Measurements from ENCODE around the gene MSLN. TPM values are rescaled to one million over a fixed set of nuclear protein-coding genes. Genes with fewer than 3 reads are reported as not detected.

Gene MSLN
- total RNA-seq, 2 donors from 2014 or later: 2.1 TPM; not detected in 1

DNA sequence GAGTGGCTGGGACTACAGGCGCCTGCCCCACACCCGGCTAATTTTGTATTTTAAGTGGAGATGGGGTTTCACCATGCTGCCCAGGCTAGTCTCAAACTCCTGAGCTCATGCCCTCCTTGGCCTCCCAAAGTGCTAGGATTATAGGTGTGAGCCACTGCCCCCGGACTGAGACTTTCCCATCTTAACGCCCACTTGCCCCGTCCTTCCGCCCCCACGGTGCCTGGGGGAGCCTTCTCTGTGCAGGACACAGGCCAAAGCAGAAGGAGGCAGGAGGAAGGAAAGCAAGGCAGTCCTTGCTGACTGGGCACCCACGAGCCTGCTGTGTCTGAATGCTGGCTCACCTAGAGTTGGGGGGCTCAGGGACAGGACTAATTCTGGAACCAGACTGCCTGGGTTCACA is 57.6 kb downstream of the MSLN start:
- H3K27me3 ChIP-seq: peaks cover 0 to 19% of the 10 kb centered on the region in 2 donors

More for the DNA sequence above, 57.6 kb downstream of the MSLN start:
- DNase-seq (no peak), ATAC-seq (no peak)
- intact Hi-C loops (cut with DNase I): loop anchor here (5.0 to 10.0 kb wide), 2 partner anchors 234 to 277 kb away; partner anchors contain the start of gene C1QTNF8
- Histone ChIP-seq H3K27ac (no peak overlapping the region), H3K9me3 (no peaks in the 10 kb centered on the region), H3K36me3 (replicated peaks in 1 of 2; ENCODE audit: insufficient read depth in 1 of 2, low read depth in 2 of 2) (no peaks in the 10 kb centered on the region), H3K4me3 (no peak overlapping the region), H3K4me1 (peaks cover 6% of the 10 kb centered on the region)
- 71 to 75% methylated on average over 7 to 8 of the region's 8 CpGs for WGBS, 2 donors
- TF ChIP-seq, protein P1, sequence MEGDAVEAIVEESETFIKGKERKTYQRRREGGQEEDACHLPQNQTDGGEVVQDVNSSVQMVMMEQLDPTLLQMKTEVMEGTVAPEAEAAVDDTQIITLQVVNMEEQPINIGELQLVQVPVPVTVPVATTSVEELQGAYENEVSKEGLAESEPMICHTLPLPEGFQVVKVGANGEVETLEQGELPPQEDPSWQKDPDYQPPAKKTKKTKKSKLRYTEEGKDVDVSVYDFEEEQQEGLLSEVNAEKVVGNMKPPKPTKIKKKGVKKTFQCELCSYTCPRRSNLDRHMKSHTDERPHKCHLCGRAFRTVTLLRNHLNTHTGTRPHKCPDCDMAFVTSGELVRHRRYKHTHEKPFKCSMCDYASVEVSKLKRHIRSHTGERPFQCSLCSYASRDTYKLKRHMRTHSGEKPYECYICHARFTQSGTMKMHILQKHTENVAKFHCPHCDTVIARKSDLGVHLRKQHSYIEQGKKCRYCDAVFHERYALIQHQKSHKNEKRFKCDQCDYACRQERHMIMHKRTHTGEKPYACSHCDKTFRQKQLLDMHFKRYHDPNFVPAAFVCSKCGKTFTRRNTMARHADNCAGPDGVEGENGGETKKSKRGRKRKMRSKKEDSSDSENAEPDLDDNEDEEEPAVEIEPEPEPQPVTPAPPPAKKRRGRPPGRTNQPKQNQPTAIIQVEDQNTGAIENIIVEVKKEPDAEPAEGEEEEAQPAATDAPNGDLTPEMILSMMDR (IDR thresholded peaks at IDR 0.05): no peak
- no peak for TF ChIP-seq POLR2A (IDR thresholded peaks at IDR 0.05)

MicroRNAs encoded within 50 kb of the gene (microRNA counts, 767-probe panel; counts per million panel counts)
- microRNA hsa-miR-662: 0 to 736 counts per million in 2 donors

Small RNAs within 50 kb of the gene (microRNA-seq; reads per million reads assigned to microRNA genes)
- gene MIR662 (ENCODE audit: borderline number of aligned reads in 2 of 2, borderline replicate concordance in 2 of 2): 0 reads per million in 2 donors

Small RNAs within 50 kb of the gene (small RNA-seq; reads per million reads assigned to genes)
- gene MIR662: not detected

Other genes with a start within 250 kb of the MSLN start
- gene CAPN15, start 233.0 kb upstream of the MSLN start, total RNA-seq: 100 to 1,000 TPM in 1 of 2 donors, 10 to 100 TPM in 1; 48.0 to 104 TPM
- gene PRR35, start 200.3 kb upstream of the MSLN start, total RNA-seq: not detected
- under 1 TPM in 1 of 2 donors, not detected in 1; 0.52 TPM for gene NHLRC4, start 193.7 kb upstream of the MSLN start, total RNA-seq
- gene PIGQ, start 190.8 kb upstream of the MSLN start, total RNA-seq: 10 to 100 TPM; 76.5 to 83.1 TPM
- 10 to 100 TPM; 37.2 to 41.0 TPM for gene RAB40C, start 170.7 kb upstream of the MSLN start, total RNA-seq
- 1 to 10 TPM; 3.9 to 5.6 TPM for gene WFIKKN1, start 129.7 kb upstream of the MSLN start, total RNA-seq
- 100 to 1,000 TPM in 1 of 2 donors, 10 to 100 TPM in 1; 76.8 to 115 TPM for gene METTL26, start 124.4 kb upstream of the MSLN start, total RNA-seq
- 10 to 100 TPM; 41.2 to 47.5 TPM for gene MCRIP2, start 118.9 kb upstream of the MSLN start, total RNA-seq
- gene WDR90, start 111.4 kb upstream of the MSLN start, total RNA-seq: 100 to 1,000 TPM in 1 of 2 donors, 10 to 100 TPM in 1; 15.8 to 111 TPM
- gene RHOT2, start 92.6 kb upstream of the MSLN start, total RNA-seq: 10 to 100 TPM; 65.6 to 89.0 TPM
- gene RHBDL1, start 85.1 kb upstream of the MSLN start, total RNA-seq: 1 to 10 TPM; 1.8 to 4.3 TPM
- 100 to 1,000 TPM in 1 of 2 donors, 10 to 100 TPM in 1; 63.3 to 205 TPM for gene STUB1, start 80.3 kb upstream of the MSLN start, total RNA-seq
- 100 to 1,000 TPM in 1 of 2 donors, 10 to 100 TPM in 1; 49.5 to 128 TPM for gene JMJD8, start 76.4 kb upstream of the MSLN start, total RNA-seq
- 10 to 100 TPM in 1 of 2 donors, 1 to 10 TPM in 1; 8.6 to 16.8 TPM for gene WDR24, start 70.3 kb upstream of the MSLN start, total RNA-seq
- gene FBXL16, start 54.9 kb upstream of the MSLN start, total RNA-seq: 1 to 10 TPM; 1.0 to 2.3 TPM
- gene METRN, start 45.6 kb upstream of the MSLN start, total RNA-seq: 10 to 100 TPM; 36.6 to 71.9 TPM
- 100 to 1,000 TPM in 1 of 2 donors, 10 to 100 TPM in 1; 71.6 to 189 TPM for gene ANTKMT, start 39.6 kb upstream of the MSLN start, total RNA-seq
- not detected for gene CCDC78, start 34.3 kb upstream of the MSLN start, total RNA-seq
- 1 to 10 TPM in 1 of 2 donors, not detected in 1; 2.6 TPM for gene HAGHL, start 33.6 kb upstream of the MSLN start, total RNA-seq
- 10 to 100 TPM; 25.4 to 26.4 TPM for gene CIAO3, start 19.7 kb upstream of the MSLN start, total RNA-seq
- 10 to 100 TPM; 19.7 to 31.3 TPM for gene RPUSD1, start 27.6 kb downstream of the MSLN start, total RNA-seq
- gene CHTF18, start 27.9 kb downstream of the MSLN start, total RNA-seq: 10 to 100 TPM in 1 of 2 donors, 1 to 10 TPM in 1; 7.5 to 14.5 TPM
- gene GNG13, start 40.0 kb downstream of the MSLN start, total RNA-seq: not detected
- 10 to 100 TPM; 15.8 to 20.1 TPM for gene LMF1, start 210.2 kb downstream of the MSLN start, total RNA-seq
- gene SOX8, start 221.0 kb downstream of the MSLN start, total RNA-seq: 1 to 10 TPM; 2.6 to 3.3 TPM